ENCODE measurements around the gene KSR2. TPM values are rescaled to one million over a fixed set of nuclear protein-coding genes. Genes with fewer than 3 reads are reported as not detected.
A peak's percentile ranks its signal among the peaks of the same experiment; 100 is the strongest.

Gene KSR2
- total and polyA plus RNA-seq, 2 of the 4 experiments (the other 2 are of a cell fraction) = not detected

GRCh38 chr12:117582135-117582784 is 386.5 kb downstream of the KSR2 start:
- H3K9me1 ChIP-seq (ENCODE audit: insufficient read depth, low read length) = no peaks in the 10 kb centered on the region
- no peak overlapping the region for H4K8ac ChIP-seq (ENCODE audit: low read depth in 2 of 2, low read length in 2 of 2)
- H3K14ac ChIP-seq (replicated peaks; ENCODE audit: low read depth, low read length) = no peak overlapping the region
- H3K18ac ChIP-seq (ENCODE audit: low read depth, low read length) = no peak overlapping the region
- no peak overlapping the region for H3K23ac ChIP-seq (ENCODE audit: low read depth, low read length)
- ChIA-PET CTCF (no interaction called here), POLR2A (ENCODE audit: unreplicated experiment) (no interaction called here)
- intact Hi-C loops (cut with micrococcal nuclease) (no loop called here), dilution Hi-C loops (cut with HindIII; ENCODE audit: low sequenced_read_pairs, unreplicated experiment) (no loop called here), in situ Hi-C loops (cut with MboI; ENCODE audit: low sequenced_read_pairs) (no loop called here)
- no peak overlapping the region for H2BK15ac ChIP-seq (ENCODE audit: low read depth, low read length)
- no peak overlapping the region for H3K4me3 ChIP-seq (ENCODE audit: insufficient read depth, low read depth, low read length)
- no peak overlapping the region for H2AK9ac ChIP-seq (replicated peaks; ENCODE audit: low read depth, low read length, poor library complexity)
- H3K9ac ChIP-seq (ENCODE audit: low read depth, low read length) = no peak overlapping the region
- no peak overlapping the region for H3K4ac ChIP-seq (ENCODE audit: low read depth, low read length)
- no peaks in the 10 kb centered on the region for H3K36me3 ChIP-seq (ENCODE audit: control insufficient read depth, insufficient read depth, low read length)
- no peak overlapping the region for H2BK120ac ChIP-seq (ENCODE audit: low read depth, low read length)
- H2AK5ac ChIP-seq (ENCODE audit: low read depth, low read length) = no peak overlapping the region
- no peak for ATAC-seq (ENCODE audit: low read depth)
- no peak for DNase-seq
- H3K9me3 ChIP-seq (ENCODE audit: control insufficient read depth, insufficient read depth, low read length) = peaks cover 31% of the 10 kb centered on the region
- H2BK20ac ChIP-seq (ENCODE audit: low read depth, low read length) = no peak overlapping the region
- TF ChIP-seq USF2 (IDR thresholded peaks at IDR 0.05; ENCODE audit: low read depth, low read length) = no peak
- TF ChIP-seq CEBPB (IDR thresholded peaks at IDR 0.05; ENCODE audit: low read depth, low read length) = no peak
- no peak for TF ChIP-seq MXI1 (IDR thresholded peaks at IDR 0.05; ENCODE audit: borderline replicate concordance, low read depth, low read length)
- no peak for TF ChIP-seq BHLHE40 (IDR thresholded peaks at IDR 0.05; ENCODE audit: low read depth, low read length)
- TF ChIP-seq RCOR1 (IDR thresholded peaks at IDR 0.05; ENCODE audit: insufficient replicate concordance, low read length) = no peak
- TF ChIP-seq NFE2L2 (IDR thresholded peaks at IDR 0.05; ENCODE audit: low read depth, low read length) = no peak
- TF ChIP-seq MAZ (IDR thresholded peaks at IDR 0.05; ENCODE audit: borderline replicate concordance, low read depth, low read length) = no peak
- TF ChIP-seq CTCF (conservative IDR thresholded peaks at IDR 0.05; ENCODE audit: low read depth, low read length) = no peak
- no peak for TF ChIP-seq RFX5 (IDR thresholded peaks at IDR 0.05; ENCODE audit: low read depth, low read length)
- no peak for TF ChIP-seq POLR2A (IDR thresholded peaks at IDR 0.05; ENCODE audit: low read depth, low read length)
- TF ChIP-seq CHD1 (IDR thresholded peaks at IDR 0.05; ENCODE audit: low read depth, low read length) = no peak
- no peak for TF ChIP-seq RAD21 (IDR thresholded peaks at IDR 0.05; ENCODE audit: low read length)
- TF ChIP-seq ELK1 (IDR thresholded peaks at IDR 0.05; ENCODE audit: borderline replicate concordance, low read depth, low read length) = no peak
- no peak overlapping the region for H3K56ac ChIP-seq (ENCODE audit: extremely low read depth, insufficient read depth, low read length)
- peak overlapping the region; percentile 6 for H2AFZ ChIP-seq (replicated peaks; ENCODE audit: low read length, poor library complexity)
- no peaks in the 10 kb centered on the region for H3K27me3 ChIP-seq (ENCODE audit: control insufficient read depth, insufficient read depth, low read length)
- H3K4me2 ChIP-seq (ENCODE audit: low read depth, low read length) = no peak overlapping the region
- no peaks in the 10 kb centered on the region for H4K20me1 ChIP-seq (ENCODE audit: insufficient read depth, low read length)
- H3K79me1 ChIP-seq (ENCODE audit: low read depth in 1 of 2, low read length in 2 of 2) = no peaks in the 10 kb centered on the region
- no TSS peak for BruUV-seq (replicated peaks)
- WGBS, 2 experiments (ENCODE audit: extremely low coverage in 2 of 2, insufficient read length in 1 of 2) = 79% methylated on average over 4 of the region's 10 CpGs; no CpG with 5 or more reads in 1 of the 2 experiments
- no peak overlapping the region for H2BK5ac ChIP-seq (ENCODE audit: low read depth, low read length, poor library complexity, severe bottlenecking)
- H4K91ac ChIP-seq (ENCODE audit: insufficient read depth, low read depth, low read length) = no peak overlapping the region
- H4K5ac ChIP-seq (ENCODE audit: low read depth, low read length) = no peak overlapping the region
- H3K27ac ChIP-seq (ENCODE audit: insufficient read depth, low read length) = no peak overlapping the region
- no peaks in the 10 kb centered on the region for H3K4me1 ChIP-seq (ENCODE audit: control insufficient read depth, insufficient read depth, low read length)

Data from IMR-90 (cell line).